Measurements from ENCODE around the gene CHCHD6.

CHCHD6 gene

DNA sequence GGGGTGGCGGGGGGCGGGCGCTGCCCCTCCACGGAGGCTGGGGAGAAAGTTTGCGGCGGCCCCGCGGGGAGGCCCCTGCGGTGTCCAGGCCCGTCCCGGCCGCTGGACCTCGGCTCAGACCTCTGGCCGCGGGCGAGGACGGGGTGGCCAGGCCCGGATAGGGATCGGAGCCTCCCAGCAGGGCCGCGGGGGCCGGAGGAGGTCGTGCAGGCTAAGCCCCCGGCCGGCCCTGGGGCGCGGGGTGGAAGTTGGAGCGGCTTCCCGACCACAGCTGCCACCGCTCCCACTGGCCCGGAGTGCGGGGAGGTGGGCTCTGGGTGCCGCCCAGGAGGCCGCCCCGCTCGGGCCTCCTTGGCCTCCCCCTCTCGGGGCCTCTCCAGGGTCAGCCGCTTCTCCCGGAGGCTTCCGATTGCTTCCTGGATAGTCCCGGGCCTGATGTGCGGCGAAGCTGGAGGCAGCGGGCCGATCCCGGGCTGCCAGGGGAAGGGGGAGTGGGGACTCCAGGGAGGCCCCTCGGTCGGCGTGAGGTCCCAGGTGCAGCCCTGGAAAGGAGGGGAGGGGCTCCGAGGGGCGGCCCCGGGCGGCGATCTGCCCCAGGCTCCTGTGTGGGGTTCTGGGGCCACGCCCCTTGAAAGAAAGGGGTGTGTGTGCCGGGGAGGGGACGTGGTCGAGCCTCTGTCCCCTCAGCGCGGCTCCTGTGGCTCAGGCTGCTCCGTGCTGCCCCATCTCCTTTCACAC lies 279.8 kb downstream of the CHCHD6 start:
- DNase-seq: peak; percentile 7

DNA sequence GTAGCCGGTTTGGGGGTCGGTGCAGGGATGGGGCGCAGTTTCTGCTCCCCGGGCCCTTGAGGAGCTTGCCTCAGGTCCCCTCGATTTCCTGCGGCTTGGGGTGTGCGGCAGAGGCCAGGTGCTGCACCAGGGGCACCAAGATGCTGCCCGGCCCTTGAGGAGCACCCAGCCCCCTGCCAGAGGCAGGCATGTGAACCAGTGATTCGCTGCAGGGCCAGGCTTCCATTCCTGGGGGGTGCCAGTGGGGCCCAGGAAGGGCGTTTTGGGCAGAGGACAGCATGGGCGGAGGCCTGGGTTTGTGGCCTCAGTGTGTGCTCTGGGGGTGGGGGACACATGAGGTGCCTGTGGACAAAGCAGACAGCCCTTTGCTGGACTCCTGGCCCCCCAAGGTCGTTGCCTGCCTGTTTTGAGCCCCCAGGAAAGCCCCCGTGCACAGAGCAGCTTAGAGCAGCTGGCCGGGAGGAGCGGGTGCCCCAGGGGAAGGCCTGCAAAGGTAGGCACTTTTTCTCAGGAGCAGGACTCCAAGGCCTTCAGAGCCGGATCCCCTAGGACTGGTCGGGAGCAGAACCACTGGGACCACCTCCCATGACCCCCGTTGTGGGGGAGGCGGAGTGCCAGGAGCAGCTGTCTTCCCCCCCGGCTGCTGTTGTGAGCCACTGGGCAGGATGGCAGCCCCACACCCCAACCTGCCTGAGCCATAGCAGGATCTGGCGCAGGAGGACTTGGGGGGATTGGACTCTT lies 280.5 kb downstream of the CHCHD6 start:
- no peak for DNase-seq

DNA sequence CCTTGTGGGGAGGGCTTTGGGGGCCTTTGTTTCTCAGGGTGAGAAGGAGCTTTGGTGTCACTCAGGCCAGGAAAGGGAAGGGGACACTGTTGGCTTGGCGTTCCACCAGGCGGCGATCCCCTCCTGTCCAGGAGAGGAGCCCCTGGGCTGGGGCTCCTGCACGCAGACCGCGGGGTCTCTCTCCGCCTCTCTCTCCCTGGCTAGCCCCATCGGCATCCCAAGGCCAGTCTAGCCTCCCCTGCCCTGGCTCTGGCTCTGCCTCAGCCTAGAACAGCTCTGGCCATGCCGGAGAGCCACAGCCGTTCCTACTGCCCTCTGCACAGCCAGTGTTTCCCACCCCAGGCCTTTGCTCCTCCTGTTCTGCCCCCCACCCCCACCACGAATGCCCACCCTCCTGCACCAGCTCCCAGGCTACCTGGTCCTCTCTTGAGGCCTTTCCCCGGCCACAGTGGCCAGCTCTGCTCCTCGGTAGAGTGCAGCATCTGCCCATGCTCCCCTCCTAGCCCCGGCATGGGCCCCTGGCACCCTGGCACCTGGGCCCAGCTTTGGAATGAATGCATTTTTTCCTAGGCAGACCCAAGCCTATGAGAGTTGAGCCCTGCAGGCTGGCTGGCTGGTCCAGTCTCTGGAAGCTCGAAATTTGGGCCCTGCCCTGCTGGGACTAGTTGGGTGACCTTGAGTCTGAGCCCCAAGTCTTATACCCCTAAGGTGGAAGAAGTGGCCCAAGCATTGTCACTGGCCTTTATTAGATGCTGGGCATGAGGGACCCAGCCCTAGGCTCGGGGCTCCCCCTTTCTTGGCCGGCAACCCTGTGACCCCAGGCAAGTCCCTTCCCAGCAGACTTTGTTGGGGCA lies 281.3 kb downstream of the CHCHD6 start:
- DNase-seq: no peak

DNA sequence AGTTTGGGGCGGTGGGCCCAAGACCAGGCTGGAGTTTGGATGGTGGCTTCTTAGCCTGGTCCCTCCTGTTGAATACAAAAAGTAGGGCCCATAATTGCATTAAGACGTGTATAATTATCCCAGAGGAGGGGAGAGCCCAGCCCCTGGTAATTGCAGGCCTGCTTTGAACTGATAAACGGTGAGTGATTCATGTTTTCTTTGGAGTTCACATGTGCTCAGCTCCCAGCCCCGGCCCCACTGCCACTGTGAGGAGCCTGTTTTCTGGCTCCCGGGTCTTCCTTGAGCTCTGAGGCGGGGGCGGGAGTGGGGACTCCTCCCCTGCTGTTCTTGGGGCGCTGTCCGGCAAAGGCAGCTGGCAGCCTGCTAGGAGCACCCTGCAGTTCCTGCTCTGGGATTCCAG lies 282.0 kb downstream of the CHCHD6 start:
- no peak for DNase-seq

DNA sequence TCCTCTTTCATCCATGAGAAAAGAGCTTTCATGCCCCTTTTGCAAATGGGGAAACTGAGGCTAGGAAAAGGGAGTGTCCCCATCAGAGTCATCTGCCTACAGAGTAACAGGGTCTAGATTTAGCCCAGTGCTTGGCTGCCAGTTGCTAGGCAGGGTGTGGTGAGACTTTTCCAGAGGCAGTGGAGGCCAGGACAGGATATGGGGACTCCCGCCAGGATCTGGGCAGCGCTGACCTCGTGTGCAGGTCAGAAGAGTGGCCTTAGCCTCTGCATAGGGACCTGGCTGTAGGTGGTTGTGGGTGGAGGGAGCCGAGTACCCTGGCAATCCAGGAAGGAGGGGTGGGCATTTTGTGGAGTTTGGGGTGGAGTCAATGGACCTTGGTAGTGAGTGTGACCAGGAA lies 283.1 kb downstream of the CHCHD6 start:
- DNase-seq: no peak

DNA sequence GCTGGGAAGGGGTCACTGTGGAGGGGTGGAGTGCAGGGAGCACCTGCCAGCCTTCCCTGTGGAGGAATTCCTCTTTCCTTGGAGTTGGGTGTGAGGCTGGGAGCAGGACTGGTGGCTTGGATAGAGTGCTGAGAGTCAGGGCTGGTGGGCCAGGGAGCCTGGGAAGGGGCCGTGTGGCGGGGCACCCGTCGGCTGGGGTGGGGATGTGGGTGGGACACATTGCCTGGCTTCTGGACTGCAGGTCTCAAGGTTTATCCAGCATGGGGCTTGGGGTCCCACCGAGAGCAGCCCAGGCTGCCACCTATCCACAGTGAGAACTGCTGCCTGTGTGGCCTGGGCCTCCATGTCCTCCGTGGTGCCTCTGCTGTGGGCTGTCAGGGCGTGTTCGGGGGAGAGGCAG lies 283.6 kb downstream of the CHCHD6 start:
- no peak for DNase-seq

DNA sequence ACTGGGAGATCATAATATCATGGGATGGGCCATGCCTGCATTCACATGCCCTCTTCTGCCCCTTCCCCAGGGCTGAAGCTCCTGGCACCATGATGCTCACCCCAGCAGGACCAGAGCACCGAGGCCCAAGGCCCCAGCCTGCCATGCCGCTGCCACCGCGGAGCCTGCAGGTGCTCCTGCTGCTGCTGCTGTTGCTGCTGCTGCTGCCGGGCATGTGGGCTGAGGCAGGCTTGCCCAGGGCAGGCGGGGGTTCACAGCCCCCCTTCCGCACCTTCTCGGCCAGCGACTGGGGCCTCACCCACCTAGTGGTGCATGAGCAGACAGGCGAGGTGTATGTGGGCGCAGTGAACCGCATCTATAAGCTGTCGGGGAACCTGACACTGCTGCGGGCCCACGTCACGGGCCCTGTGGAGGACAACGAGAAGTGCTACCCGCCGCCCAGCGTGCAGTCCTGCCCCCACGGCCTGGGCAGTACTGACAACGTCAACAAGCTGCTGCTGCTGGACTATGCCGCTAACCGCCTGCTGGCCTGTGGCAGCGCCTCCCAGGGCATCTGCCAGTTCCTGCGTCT lies 284.5 kb downstream of the CHCHD6 start:
- no peak for DNase-seq

DNA sequence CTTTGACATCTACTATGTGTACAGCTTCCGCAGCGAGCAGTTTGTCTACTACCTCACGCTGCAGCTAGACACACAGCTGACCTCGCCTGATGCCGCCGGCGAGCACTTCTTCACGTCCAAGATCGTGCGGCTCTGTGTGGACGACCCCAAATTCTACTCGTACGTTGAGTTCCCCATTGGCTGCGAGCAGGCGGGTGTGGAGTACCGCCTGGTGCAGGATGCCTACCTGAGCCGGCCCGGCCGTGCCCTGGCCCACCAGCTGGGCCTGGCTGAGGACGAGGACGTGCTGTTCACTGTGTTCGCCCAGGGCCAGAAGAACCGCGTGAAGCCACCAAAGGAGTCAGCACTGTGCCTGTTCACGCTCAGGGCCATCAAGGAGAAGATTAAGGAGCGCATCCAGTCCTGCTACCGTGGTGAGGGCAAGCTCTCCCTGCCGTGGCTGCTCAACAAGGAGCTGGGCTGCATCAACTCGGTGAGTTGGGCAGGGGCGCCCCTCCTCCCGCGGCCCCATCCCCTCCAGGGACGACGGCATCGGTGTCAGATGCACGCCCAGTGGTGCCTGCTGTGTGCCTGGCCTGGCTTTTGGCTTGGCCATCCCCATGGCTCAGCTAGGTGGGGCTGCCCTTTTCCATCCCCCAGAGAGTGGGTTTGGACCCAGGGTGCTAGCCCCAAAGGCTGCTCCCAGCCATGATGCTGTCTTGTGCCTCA lies 285.4 kb downstream of the CHCHD6 start:
- no peak for DNase-seq

DNA sequence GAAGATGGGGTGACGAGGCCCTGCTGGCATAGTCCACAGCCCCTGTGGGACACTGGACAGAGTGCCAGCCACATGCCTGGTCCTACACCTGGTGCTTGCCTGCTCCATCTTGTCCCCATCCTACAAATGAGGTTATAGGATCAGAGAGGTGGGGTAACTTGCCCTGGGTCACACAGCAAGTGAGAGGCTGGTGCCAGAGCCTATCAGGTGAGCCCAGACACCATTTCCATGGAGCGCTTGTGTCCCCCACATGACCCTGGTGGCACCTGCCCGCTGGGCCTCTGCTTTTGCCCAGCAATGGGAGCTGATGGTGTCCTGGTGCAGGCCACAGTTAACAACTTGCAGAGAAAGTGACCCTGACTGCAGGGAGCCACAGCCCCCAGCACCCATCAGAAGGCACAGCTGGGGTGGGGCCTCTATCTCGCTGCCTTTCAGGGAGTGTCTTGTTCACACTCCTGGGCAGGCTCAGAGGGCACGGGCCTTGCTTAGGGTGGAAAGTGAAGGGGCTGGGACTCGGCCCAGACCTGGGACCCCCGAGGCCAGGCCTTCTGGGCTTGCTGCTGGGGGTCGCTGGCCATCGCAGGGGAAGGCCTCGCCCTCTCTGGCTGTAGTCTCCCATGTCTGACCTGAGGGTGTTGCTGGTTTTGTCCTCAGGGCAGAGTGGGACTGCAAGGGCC lies 286.1 kb downstream of the CHCHD6 start:
- DNase-seq: no peak

DNA sequence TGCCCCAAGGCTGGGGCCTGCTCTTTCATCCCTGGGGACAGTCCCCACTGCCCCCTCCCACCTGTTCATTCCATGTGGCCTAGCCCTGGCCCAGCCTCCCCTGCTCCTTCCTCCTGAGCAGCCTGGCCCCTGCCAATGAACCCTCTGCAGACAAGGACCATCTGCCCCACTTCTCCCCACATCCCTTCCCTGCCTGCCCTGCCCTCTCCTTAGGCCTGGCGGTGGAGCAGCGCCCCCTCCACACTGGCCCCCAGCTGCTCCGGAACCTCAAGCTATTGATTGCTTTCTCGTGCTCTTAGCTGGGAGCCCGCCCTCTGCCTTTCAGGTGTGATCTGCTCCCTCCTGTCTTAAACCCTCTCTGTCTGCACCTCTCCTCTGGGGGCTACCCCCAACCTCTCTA lies 286.9 kb downstream of the CHCHD6 start:
- no peak for DNase-seq

DNA sequence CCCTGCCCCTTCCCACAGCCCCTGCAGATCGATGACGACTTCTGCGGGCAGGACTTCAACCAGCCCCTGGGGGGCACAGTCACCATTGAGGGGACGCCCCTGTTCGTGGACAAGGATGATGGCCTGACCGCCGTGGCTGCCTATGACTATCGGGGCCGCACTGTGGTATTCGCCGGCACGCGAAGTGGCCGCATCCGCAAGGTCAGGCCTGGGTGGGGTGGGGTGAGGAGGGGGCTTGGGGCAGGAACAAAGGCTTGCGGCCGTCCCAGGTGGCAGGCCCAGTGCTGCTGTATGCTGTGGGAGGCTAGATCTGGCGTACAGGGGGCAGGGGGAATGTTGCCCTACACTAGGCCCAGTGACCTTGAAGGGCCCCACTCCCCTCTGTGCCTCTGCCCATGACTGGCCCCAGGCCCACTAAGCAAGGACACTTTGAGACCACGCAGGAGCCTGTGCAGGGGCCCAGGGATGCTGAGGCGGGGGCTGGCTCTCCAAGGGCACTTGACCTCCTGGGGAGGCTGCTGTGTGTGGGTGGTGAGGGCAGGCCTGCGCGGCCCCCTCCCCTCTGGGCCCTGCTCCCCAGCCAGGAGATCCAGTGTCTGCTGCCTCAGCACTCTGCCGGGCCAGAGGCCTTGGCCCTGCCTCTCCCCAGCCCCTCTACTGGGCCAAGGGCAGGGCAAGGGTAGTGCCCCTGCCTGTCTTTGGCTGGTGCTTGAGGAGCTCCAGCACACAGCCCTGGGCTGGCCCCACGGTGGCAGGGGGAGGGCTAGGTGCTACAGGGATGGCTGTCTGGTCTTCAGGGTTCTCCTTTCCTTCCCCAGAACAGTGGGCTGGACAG lies 287.5 kb downstream of the CHCHD6 start:
- no peak for DNase-seq

DNA sequence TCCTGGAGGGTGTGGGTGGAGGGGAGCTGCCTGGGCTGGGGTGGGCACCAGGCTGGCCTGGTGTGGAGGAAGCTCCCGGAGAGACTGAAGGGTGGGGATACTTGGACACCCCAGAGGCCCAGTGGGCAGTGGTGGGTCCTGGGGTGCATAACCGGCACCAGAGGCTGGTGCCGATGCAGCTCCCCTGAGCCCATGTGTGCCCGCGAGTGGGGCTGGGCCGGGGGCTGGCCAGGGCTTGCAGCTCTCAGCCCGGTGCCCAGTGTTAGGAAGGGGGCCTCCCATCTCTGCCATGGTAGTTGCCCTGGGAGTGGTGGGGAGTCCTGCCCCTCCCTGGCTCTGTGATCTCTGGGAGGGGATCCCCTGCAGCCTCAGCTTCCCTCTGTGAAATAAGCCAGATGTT lies 288.2 kb downstream of the CHCHD6 start:
- no peak for DNase-seq

DNA sequence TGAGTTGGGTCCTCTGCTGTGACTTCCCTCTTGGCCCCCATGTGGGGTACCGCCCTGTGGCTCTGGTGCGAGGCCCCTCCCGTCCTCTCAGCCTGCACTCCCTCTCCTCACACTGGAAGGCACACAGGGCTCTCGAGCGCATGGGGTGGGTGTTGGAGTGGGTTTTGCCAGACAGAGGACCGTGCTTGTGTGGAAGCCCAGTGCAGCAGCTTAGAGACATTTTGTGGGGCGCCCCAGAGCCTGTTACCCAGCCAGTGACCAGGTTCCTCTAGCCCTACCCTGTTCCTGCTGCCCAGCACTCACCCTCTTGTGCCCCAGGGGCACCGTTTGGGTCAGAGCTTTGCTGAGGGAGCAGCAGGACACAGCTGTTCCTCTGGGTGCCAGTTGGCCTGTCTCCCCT lies 288.7 kb downstream of the CHCHD6 start:
- no peak for DNase-seq

DNA sequence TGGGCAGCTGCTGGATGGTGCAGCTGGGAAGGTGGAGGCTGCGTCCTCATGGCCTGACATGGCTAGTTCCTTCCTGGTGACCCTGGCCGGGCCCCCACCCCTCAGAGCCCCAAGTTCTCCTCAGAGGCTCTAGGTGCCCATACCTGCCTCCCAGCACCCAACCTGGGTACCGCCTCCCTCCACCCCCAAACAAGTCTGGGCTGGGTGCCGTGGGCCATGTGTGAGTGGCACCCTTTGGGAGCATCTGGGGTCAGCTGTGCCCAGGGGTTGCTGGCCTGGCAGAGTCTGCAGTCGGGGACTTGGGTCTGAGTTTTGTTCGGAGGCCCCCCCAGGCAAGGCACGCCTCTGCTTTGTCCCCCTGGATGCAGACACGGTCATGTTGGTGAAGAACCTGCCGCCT lies 289.4 kb downstream of the CHCHD6 start:
- DNase-seq: no peak

DNA sequence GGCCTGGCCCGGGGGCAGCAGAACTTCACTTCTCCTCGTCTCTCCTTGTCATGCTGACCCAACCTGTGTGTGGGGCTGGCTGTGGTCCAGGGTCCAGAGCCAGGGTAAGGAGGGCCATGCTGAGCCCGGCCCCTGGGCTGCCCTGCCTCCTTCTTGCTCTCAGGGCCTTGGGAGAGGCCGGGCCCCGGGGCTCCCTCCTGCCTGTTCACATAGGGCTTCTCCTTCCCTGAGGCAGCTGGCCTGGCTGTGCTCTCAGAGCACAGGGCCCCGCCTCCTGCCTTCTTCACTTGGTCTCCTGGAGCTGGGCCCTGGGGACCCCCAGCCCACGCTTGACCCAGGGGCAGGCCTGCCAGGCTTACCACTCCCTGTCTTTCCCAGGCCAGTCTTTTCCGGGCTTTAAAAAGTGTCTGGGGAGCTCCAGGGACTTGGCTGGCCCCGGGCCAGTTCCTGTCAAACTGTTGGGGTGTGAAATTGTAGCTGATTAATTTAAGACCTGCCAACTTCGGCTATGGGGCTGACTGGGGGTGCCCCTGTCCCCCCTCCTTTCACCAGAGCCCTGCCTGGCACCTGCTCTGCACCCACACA lies 290.7 kb downstream of the CHCHD6 start:
- DNase-seq: no peak

DNA sequence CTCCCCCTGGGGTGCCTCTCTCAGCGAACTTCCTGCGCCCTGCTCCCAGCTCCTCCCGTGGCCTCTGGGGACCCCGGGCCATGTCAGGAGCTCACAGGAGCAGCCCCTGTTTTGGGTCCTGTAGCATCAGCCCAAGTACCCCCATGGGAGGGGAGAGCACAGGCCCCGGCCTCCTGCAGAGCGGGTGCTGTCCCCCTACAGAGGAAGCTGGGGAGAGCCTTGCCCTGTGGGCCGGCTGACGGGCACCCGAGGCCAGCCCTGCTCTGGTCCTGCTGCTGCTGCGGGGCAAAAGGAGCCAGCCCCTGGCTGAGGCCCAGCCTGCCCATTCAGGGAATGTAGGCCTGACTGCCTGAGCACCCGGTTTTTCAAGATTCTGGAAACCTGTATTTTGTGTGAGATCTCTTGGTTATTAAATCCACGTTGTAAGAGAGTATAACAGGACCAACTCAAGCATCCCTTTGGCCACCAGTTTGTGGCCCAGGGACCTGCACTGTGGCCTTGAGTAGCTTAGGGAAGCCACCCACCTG lies 291.3 kb downstream of the CHCHD6 start:
- no peak for DNase-seq

DNA sequence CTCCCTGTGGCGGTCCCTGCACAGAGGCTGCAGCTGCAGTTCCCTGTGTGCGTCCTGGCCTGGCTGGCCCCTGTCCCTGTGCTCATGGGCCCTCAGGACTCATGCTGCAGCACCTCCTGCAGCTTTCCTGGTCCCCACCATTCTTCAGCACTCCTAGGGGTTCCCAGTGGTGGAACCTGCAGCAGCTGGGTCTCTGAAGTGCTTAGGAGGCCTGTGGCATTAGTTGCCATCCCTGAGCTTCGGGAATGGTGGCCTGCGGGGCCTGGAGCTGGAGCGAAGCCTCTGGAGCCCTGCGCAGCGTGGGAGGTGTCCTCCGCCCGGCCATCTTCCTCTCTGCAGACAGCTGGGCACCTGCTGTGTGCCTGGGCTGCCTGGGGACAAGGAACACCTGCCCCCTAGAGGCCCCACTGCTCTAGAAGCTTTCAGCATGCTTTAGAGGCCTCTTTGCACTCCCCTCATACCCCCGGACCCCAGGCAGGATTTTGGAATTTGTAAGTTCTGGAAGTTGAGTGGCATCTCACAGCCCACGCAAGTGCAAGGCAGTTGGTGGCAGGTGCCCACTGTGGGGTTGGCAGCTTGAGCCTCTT lies 292.0 kb downstream of the CHCHD6 start:
- no peak for DNase-seq

DNA sequence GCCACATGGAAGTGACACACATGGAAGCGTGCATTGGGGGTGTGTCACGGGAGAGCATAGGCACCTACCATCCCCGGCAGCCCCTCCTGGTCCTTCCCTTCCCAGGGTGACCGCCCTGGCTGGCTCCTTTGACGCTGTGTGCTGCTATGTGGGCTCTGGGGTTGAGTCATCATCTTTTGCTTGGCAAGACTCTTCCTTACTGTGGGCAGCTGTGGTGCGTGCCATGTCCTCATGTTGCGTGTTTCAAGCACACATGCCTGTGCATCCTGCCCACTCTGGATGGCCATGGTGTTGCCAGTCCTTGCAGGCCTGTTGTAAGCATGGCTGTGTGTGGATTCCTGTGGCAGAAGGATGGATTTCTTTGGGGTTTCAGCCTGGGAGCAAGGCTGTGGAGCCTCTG lies 292.9 kb downstream of the CHCHD6 start:
- no peak for DNase-seq

DNA sequence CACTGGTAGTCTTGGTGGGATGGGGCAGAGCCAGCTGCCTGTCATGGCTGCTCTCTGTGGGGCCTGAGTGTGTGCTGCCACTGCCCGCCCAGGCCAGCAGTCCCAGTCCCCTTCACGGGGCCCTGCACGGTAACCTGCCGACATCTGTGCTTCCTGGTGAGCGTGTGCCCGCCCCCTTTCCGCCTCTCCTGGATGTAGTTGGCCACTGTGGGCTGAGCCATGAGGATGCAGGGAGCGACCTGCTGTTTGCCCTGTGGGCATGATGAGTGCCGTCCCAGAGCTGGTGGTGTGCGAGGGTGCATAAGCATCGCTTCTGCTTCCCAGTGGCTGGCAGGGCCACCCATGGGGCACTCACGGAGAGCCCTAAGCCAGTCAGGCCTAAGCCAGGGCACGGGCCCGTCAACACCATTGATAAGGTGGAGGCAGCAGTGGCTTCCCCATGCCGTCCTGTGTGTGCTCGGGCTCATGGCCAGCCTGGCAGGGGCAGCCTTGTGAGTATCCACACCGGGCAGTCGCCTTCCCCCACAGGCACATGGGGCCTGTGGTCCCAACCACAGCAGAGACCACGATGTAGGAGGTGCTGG lies 293.5 kb downstream of the CHCHD6 start:
- no peak for DNase-seq

DNA sequence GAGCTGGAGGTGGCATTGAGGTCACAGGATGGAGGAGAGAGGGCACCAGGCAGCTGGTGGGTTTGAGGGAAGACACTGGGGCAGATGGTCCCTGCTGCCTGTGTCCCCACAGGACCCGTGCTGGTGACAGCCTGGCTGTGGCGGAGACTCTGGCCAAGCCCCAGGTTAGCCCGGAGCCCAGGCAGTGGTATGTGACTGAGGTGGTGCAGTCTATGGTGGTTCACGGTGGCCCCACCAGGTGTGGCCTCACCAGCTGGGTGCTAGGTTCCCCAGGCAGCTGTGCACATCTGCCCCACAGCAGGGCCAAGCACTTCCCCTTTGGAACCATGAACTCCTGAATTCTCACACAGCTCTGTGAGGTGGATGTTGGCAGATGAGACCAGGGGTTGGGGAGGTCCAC lies 294.3 kb downstream of the CHCHD6 start:
- DNase-seq: no peak

Data from inflammatory macrophage treated with lipopolysaccharide for 4 hours (primary cell).